Measurements from ENCODE around the gene XYLT1.

The XYLT1 gene

GRCh38 chr16:17215936-17216335 lies 254.8 kb downstream of the XYLT1 start:
- no peak for DNase-seq

GRCh38 chr16:17215306-17215705 lies 255.5 kb downstream of the XYLT1 start:
- no peak for DNase-seq

GRCh38 chr16:17213974-17214373 lies 256.8 kb downstream of the XYLT1 start:
- no peak for DNase-seq

GRCh38 chr16:17213025-17213424 lies 257.7 kb downstream of the XYLT1 start:
- DNase-seq, result no peak

- no peak for DNase-seq
These were observed 258.2 kb downstream of the XYLT1 start for GRCh38 chr16:17212606-17213005.

- no peak for DNase-seq
These were observed 259.0 kb downstream of the XYLT1 start for GRCh38 chr16:17211797-17212196.

GRCh38 chr16:17206712-17207111 lies 264.0 kb downstream of the XYLT1 start:
- DNase-seq, result no peak

- no peak for DNase-seq
These were observed 265.2 kb downstream of the XYLT1 start for GRCh38 chr16:17205279-17206211.

GRCh38 chr16:17204644-17205043 lies 266.1 kb downstream of the XYLT1 start:
- no peak for DNase-seq

- DNase-seq, result no peak
These were observed 266.6 kb downstream of the XYLT1 start for GRCh38 chr16:17204206-17204605.

- DNase-seq, result no peak
These were observed 267.3 kb downstream of the XYLT1 start for GRCh38 chr16:17203424-17203823.

- DNase-seq, result no peak
These were observed 271.6 kb downstream of the XYLT1 start for GRCh38 chr16:17199135-17199534.

- DNase-seq, result no peak
These were observed 274.2 kb downstream of the XYLT1 start for GRCh38 chr16:17196526-17196925.

- DNase-seq, result peak; percentile 62
These were observed 276.5 kb downstream of the XYLT1 start for GRCh38 chr16:17194190-17194780.

GRCh38 chr16:17193566-17194100 lies 277.1 kb downstream of the XYLT1 start:
- DNase-seq, result no peak

- no peak for DNase-seq
These were observed 286.7 kb downstream of the XYLT1 start for GRCh38 chr16:17184026-17184425.

- no peak for DNase-seq
These were observed 292.5 kb downstream of the XYLT1 start for GRCh38 chr16:17177959-17178905.

GRCh38 chr16:17177242-17177958 lies 293.4 kb downstream of the XYLT1 start:
- no peak for DNase-seq

GRCh38 chr16:17176199-17176598 lies 294.6 kb downstream of the XYLT1 start:
- no peak for DNase-seq

- no peak for DNase-seq
These were observed 297.5 kb downstream of the XYLT1 start for GRCh38 chr16:17173281-17173680.

GRCh38 chr16:17171250-17172143 lies 299.3 kb downstream of the XYLT1 start:
- DNase-seq, result no peak

All from retina (tissue), 1 donor.